Activated gamma-delta T cell treated with Interleukin-2 at 50 U/mL for 16 hours (primary cell): ENCODE results near the gene MIPOL1.
"Not testable (repeated sequence)": the region's sequence is repeated elsewhere in the genome, so short reads cannot be mapped to it uniquely, and the experiment has no call there.

Experiments used
- DNase-seq: peaks from one replicate; pipeline ENCODE4 v3.0.0-alpha.2; 2020

MIPOL1 gene

GRCh38 chr14:37236044-37236443, 38.3 kb downstream of the MIPOL1 start:
- DNase-seq = not testable (repeated sequence)

GRCh38 chr14:37237094-37237493, 39.4 kb downstream of the MIPOL1 start:
- DNase-seq = no peak

GRCh38 chr14:37237735-37238200, 40.0 kb downstream of the MIPOL1 start:
- no peak for DNase-seq

GRCh38 chr14:37241198-37241597, 43.5 kb downstream of the MIPOL1 start:
- no peak for DNase-seq

- no peak for DNase-seq
These were observed 48.7 kb downstream of the MIPOL1 start for GRCh38 chr14:37246427-37246829.

- DNase-seq = no peak
These were observed 50.2 kb downstream of the MIPOL1 start for GRCh38 chr14:37247791-37248461.

GRCh38 chr14:37251775-37252174, 54.0 kb downstream of the MIPOL1 start:
- no peak for DNase-seq

- no peak for DNase-seq
These were observed 54.7 kb downstream of the MIPOL1 start for GRCh38 chr14:37252434-37252833.

- DNase-seq = no peak
These were observed 56.2 kb downstream of the MIPOL1 start for GRCh38 chr14:37253905-37254304.

GRCh38 chr14:37254411-37254947, 56.7 kb downstream of the MIPOL1 start:
- DNase-seq = no peak

GRCh38 chr14:37257501-37258070, 59.8 kb downstream of the MIPOL1 start:
- DNase-seq = no peak

- DNase-seq = no peak
These were observed 64.9 kb downstream of the MIPOL1 start for GRCh38 chr14:37262649-37263048.

GRCh38 chr14:37263656-37264236, 66.0 kb downstream of the MIPOL1 start:
- DNase-seq = no peak

GRCh38 chr14:37268788-37269187, 71.1 kb downstream of the MIPOL1 start:
- no peak for DNase-seq

GRCh38 chr14:37270629-37271028, 72.9 kb downstream of the MIPOL1 start:
- no peak for DNase-seq

GRCh38 chr14:37272569-37272968, 74.8 kb downstream of the MIPOL1 start:
- DNase-seq = no peak

GRCh38 chr14:37274652-37275051, 76.9 kb downstream of the MIPOL1 start:
- DNase-seq = no peak

GRCh38 chr14:37275963-37276362, 78.2 kb downstream of the MIPOL1 start:
- no peak for DNase-seq

- DNase-seq = no peak
These were observed 81.2 kb downstream of the MIPOL1 start for GRCh38 chr14:37278636-37279538.

GRCh38 chr14:37279818-37280217, 82.1 kb downstream of the MIPOL1 start:
- DNase-seq = no peak

- no peak for DNase-seq
These were observed 87.0 kb downstream of the MIPOL1 start for GRCh38 chr14:37284760-37285159.

GRCh38 chr14:37285220-37285619, 87.5 kb downstream of the MIPOL1 start:
- no peak for DNase-seq

- DNase-seq = no peak
These were observed 92.0 kb downstream of the MIPOL1 start for GRCh38 chr14:37289688-37290087.
